Left ventricle myocardium inferior (tissue), 1 donor: Measurements from ENCODE around the gene FOXS1. TPM values are rescaled to one million over a fixed set of nuclear protein-coding genes. Genes with fewer than 3 reads are reported as not detected.

Source experiments
- DNase-seq: peaks from one replicate; pipeline ENCODE4 v3.0.0-alpha.2; 2020
- H3K27ac ChIP-seq: fragments of 200-600 bp; replicated peaks from 2 replicates; pipeline ENCODE4 v1.8.0; 2021
- H3K27me3 ChIP-seq: fragments of 200-600 bp; 2 replicates; pipeline ENCODE4 v1.8.0; 2021; ENCODE audit warnings: low read depth
- H3K36me3 ChIP-seq: fragments of 200-600 bp; 2 replicates; pipeline ENCODE4 v1.8.0; 2021
- H3K4me1 ChIP-seq: fragments of 200-600 bp; 2 replicates; pipeline ENCODE4 v1.8.0; 2021
- H3K4me3 ChIP-seq: fragments of 200-600 bp; 2 replicates; pipeline ENCODE4 v1.8.0; 2021; ENCODE audit warnings: mild to moderate bottlenecking, moderate library complexity
- H3K9me3 ChIP-seq: fragments of 200-600 bp; replicated peaks from 2 replicates; pipeline ENCODE4 v1.8.0; 2021
- CTCF ChIP-seq: fragments of 200-600 bp; IDR thresholded peaks from 2 replicates; pipeline ENCODE4 v1.8.0; 2021; ENCODE audit warnings: antibody characterized with exemption, mild to moderate bottlenecking, borderline replicate concordance
- intact Hi-C: fragments of 100-400 bp; cut with micrococcal nuclease; formaldehyde crosslinking; loops from one replicate; pipeline ENCODE4 v1.11.0; 2022
- total RNA-seq: library from RNA; stranded (reverse); fragmentation: NEBNext Ultra II Directional; extraction: Animal tissue kit (Norgen Biotek cat#: 25700); gene quantifications from one replicate; pipeline ENCODE4 v1.2.1, GENCODE V29; 2021
- donor health status: DM: no; HTN: yes; CAD: no; lungs with severe emphysema.

Gene FOXS1
- total RNA-seq, 1 donor from 2014 or later: 1.6 TPM

GRCh38 chr20:31842471-31843157 lies 2.8 kb downstream of the FOXS1 start:
- peak overlapping the region; percentile 64 for H3K4me3 ChIP-seq
- DNase-seq: peak; percentile 77

GRCh38 chr20:31841928-31842327 lies 3.5 kb downstream of the FOXS1 start:
- TF ChIP-seq CTCF: no peak
- intact Hi-C loops: no loop called here
- Histone ChIP-seq H3K36me3 (no peaks in the 10 kb centered on the region), H3K9me3 (no peaks in the 10 kb centered on the region), H3K4me3 (peak overlapping the region; percentile 64), H3K4me1 (peaks cover 59% of the 10 kb centered on the region), H3K27ac (peak overlapping the region; percentile 87), H3K27me3 (peaks cover 5% of the 10 kb centered on the region)
- no peak for DNase-seq

More at GRCh38 chr20:31842471-31843157, 2.8 kb downstream of the FOXS1 start:
- H3K4me1 ChIP-seq: peaks cover 52% of the 10 kb centered on the region
- H3K9me3 ChIP-seq: no peaks in the 10 kb centered on the region
- no peaks in the 10 kb centered on the region for H3K36me3 ChIP-seq
- no peak for TF ChIP-seq CTCF
- intact Hi-C loops: no loop called here
- H3K27me3 ChIP-seq: peaks cover 5% of the 10 kb centered on the region
- peak overlapping the region; percentile 87 for H3K27ac ChIP-seq

- H3K4me3 ChIP-seq: no peak overlapping the region
- intact Hi-C loops: no loop called here
- no peak for DNase-seq
Observed at GRCh38 chr20:31840906-31841816, 4.2 kb downstream of the FOXS1 start.

GRCh38 chr20:31839782-31840487 lies 5.5 kb downstream of the FOXS1 start:
- no peak for TF ChIP-seq CTCF
- Histone ChIP-seq H3K4me3 (no peak overlapping the region), H3K27me3 (peaks cover 5% of the 10 kb centered on the region), H3K4me1 (peaks cover 75% of the 10 kb centered on the region), H3K27ac (peak overlapping the region; percentile 87), H3K36me3 (no peaks in the 10 kb centered on the region), H3K9me3 (no peaks in the 10 kb centered on the region)
- DNase-seq: no peak
- intact Hi-C loops: no loop called here

More at GRCh38 chr20:31840906-31841816, 4.2 kb downstream of the FOXS1 start:
- Histone ChIP-seq H3K36me3 (no peaks in the 10 kb centered on the region), H3K27me3 (peaks cover 5% of the 10 kb centered on the region), H3K9me3 (no peaks in the 10 kb centered on the region), H3K27ac (peak overlapping the region; percentile 87), H3K4me1 (peaks cover 64% of the 10 kb centered on the region)
- TF ChIP-seq CTCF: no peak

GRCh38 chr20:31838646-31839292 lies 6.6 kb downstream of the FOXS1 start:
- no peak for TF ChIP-seq CTCF
- Histone ChIP-seq H3K4me3 (no peak overlapping the region), H3K4me1 (peaks cover 75% of the 10 kb centered on the region), H3K9me3 (no peaks in the 10 kb centered on the region), H3K27ac (peak overlapping the region; percentile 42), H3K27me3 (peaks cover 5% of the 10 kb centered on the region), H3K36me3 (no peaks in the 10 kb centered on the region)
- intact Hi-C loops: no loop called here
- no peak for DNase-seq
